Measurements from ENCODE around the gene COLGALT1.
"Not testable (repeated sequence)": the region's sequence is repeated elsewhere in the genome, so short reads cannot be mapped to it uniquely, and the experiment has no call there.

COLGALT1 gene

DNA sequence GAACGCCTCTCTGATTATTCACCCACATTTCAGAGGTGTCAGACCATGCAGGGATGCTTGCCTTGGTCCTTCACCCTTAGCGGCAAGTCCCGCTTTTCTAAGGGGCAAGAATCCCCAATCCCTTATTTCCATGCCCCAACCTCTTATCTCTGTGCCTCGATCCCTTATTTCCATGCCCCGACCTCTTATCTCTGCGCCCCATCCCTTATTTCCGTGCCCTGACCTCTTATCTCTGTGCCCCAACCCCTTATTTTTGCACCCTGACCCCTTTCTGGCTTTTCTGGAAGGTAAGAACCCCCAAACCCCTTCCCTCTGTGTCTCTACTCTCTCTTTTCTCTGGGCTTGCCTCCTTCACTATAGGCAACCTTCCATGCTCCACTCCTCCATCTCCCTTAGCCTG is 38.8 kb downstream of the COLGALT1 start:
- in situ Hi-C loops (cut with MboI; ENCODE audit: low sequenced_read_pairs) = not testable (repeated sequence)

GRCh38 chr19:17598063-17598462 is 42.6 kb downstream of the COLGALT1 start:
- in situ Hi-C loops (cut with MboI; ENCODE audit: low sequenced_read_pairs) = not testable (repeated sequence)

DNA sequence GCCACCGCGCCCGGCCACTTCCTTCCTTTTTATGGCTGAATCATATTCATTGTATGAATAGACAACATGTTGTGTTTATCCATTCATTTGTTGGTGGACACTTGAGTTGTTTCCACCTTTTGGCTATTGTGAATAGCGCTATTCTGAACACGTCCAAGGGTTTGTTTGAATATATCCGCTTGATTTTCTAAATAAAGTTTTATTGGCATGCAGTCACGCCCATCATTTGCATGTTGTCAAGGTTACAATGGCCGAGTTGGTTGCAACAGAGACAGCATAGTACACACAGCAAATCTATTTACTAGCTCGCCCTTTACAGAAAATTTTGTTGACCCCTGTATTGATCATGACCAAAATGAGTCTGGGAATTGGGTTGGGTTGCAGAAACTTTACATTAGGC is 43.5 kb downstream of the COLGALT1 start:
- in situ Hi-C loops (cut with MboI; ENCODE audit: low sequenced_read_pairs) = no loop called here

- in situ Hi-C loops (cut with MboI; ENCODE audit: low sequenced_read_pairs) = no loop called here
These were observed 44.3 kb downstream of the COLGALT1 start for GRCh38 chr19:17599780-17600179.

GRCh38 chr19:17601683-17602082 is 46.2 kb downstream of the COLGALT1 start:
- in situ Hi-C loops (cut with MboI; ENCODE audit: low sequenced_read_pairs) = no loop called here

DNA sequence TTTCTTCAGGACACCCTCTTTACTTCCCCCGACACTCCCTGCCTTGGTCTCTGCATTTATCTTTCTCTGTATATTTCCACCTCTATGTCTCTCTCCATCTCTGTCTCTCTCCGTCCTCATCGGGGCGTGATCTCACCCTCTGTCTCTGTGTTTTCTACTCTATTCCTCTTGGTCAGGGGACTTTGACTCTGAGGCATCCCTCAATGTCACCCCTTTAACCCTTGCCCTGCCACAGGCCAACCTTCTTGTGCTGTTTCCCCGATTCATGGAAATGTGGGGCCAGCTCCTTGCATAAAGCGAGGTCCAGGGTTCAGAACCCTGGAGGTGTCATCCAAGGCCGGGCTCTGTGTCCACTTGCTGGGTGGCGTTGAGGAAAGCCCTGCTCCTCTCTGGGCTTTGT is 46.8 kb downstream of the COLGALT1 start:
- in situ Hi-C loops (cut with MboI; ENCODE audit: low sequenced_read_pairs) = no loop called here

- in situ Hi-C loops (cut with MboI; ENCODE audit: low sequenced_read_pairs) = no loop called here
These were observed 47.5 kb downstream of the COLGALT1 start for GRCh38 chr19:17602872-17603510.

DNA sequence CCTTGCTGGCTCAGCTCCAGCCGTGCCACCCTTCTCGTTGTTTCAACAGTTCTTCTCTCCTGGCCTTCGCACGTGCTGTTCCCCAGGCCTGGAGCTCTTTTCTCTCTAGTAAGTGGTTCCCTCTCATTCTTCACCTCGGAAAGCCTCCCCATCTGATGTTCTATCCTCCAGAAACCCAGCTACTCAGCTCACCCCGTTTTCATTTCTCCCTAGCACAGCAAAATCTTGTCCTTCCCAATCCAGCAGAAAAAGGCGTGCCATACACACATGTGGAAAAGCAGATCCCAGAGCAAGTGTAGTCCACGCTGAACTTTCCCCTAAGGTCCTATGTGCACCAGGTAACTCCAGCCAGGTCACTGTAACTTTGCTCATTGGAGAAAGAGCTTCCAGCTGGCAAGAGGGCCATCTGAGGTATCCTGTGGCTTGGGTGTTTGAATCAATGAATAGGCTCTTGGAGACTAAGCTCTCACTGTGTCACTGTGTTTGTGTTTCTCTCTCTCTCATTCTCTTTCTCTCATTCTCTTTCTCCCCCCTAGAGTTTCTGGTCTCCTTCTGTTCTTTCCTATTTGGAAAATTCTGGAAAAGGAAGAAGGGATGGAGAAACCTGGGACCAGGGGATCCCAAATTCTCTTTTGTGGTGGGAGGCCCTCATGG is 49.0 kb downstream of the COLGALT1 start:
- in situ Hi-C loops (cut with MboI; ENCODE audit: low sequenced_read_pairs) = no loop called here

GRCh38 chr19:17605117-17605516 is 49.7 kb downstream of the COLGALT1 start:
- in situ Hi-C loops (cut with MboI; ENCODE audit: low sequenced_read_pairs) = no loop called here

GRCh38 chr19:17605761-17606589 is 50.5 kb downstream of the COLGALT1 start:
- in situ Hi-C loops (cut with MboI; ENCODE audit: low sequenced_read_pairs) = no loop called here

GRCh38 chr19:17606590-17607185 is 51.2 kb downstream of the COLGALT1 start:
- in situ Hi-C loops (cut with MboI; ENCODE audit: low sequenced_read_pairs) = no loop called here

DNA sequence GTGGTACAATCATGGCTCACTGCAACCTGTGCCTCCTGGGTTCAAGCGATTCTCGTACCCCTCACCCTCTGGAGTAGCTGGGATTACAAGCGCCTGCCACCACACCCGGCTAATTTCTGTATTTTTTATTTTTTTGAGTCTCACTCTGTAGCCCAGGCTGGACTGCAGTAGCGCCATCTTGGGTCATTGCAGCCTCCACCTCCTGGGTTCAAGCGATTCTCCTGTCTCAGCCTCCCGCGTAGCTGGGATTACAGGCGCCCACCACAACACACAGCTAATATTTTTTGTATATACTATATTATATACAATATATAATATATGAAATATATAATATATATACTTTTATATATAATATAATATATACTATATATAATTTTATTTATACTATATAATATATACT is 52.5 kb downstream of the COLGALT1 start:
- in situ Hi-C loops (cut with MboI; ENCODE audit: low sequenced_read_pairs) = no loop called here

- in situ Hi-C loops (cut with MboI; ENCODE audit: low sequenced_read_pairs) = no loop called here
These were observed 54.9 kb downstream of the COLGALT1 start for GRCh38 chr19:17610384-17610783.

GRCh38 chr19:17611462-17612244 is 56.2 kb downstream of the COLGALT1 start:
- in situ Hi-C loops (cut with MboI; ENCODE audit: low sequenced_read_pairs) = no loop called here

- in situ Hi-C loops (cut with MboI; ENCODE audit: low sequenced_read_pairs) = no loop called here
These were observed 59.0 kb downstream of the COLGALT1 start for GRCh38 chr19:17614476-17614875.

DNA sequence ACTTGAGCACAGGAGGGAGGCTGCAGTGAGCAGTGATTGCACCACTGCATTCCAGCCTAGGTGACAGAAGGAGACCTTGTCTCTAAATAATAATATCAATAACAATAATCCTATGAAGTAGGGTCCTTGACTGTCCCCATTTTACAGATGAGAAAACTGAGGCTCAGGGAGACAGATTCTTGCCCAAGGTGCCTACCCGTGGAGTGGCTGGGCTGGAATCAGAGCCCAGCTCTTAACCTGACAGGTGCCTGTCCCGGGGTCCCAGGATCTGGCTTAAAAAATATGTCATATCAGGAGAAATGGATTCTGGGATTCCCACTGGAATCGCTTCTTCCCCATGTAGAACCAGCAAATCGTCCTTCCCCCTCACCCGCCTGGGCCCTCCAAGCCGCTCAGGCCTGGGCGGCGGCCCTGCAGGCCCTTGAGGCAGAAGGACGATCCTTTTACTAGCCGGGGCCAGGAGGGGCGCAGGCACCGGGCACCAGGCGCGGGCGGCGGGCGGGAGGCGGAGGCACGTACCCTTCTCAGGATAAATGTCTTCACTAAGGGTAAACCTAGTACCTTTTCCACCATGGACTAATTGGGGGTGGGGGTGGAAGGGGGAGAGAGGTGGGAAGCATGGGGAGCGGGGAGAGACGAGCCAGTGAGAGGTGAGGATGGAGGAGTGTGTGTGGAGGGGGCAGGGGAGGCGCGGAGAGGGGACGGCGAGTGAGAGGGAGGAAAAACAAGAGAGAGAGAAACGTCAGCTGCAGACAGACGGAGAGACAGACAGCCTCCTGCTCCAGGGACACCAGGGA is 60.6 kb downstream of the COLGALT1 start:
- in situ Hi-C loops (cut with MboI; ENCODE audit: low sequenced_read_pairs) = no loop called here

DNA sequence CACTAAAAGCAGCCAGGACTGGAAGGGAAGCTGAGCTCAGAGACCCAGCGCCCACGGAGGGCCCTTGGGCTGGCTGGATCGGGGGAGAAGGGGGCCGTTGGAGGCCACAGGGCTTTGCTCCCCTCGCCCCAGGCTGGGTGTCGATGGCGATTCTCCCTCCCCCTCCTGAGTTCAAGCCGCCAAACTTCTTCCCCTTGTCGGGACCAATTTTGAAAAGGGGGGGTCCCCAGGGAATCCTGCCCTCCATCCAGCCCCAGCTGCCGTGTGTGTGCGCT is 61.2 kb downstream of the COLGALT1 start:
- in situ Hi-C loops (cut with MboI; ENCODE audit: low sequenced_read_pairs) = no loop called here

- in situ Hi-C loops (cut with MboI; ENCODE audit: low sequenced_read_pairs) = no loop called here
These were observed 61.7 kb downstream of the COLGALT1 start for GRCh38 chr19:17616961-17617806.

DNA sequence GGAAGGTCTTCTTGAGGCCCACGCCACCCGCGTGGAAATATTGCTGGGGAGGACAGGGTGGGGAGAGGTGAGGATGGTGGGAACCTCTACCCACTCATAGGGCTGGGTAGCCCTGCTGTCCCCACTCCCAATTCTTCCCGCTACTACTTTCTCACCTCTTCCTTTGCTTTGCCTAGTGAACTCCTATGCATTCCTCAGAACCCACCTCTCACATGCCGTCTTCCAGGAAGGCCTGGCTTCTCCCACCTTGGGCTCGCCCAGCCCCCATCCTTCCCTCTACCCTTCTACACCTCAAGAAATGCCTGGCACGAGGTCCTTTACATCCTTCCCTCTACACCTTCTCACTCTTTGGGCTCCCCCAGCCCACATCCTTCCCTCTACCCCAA is 62.4 kb downstream of the COLGALT1 start:
- in situ Hi-C loops (cut with MboI; ENCODE audit: low sequenced_read_pairs) = no loop called here
